Urinary bladder (tissue), 4 donors: ENCODE data around the gene SIPA1L3. TPM values are rescaled to one million over a fixed set of nuclear protein-coding genes. Genes with fewer than 3 reads are reported as not detected.
A peak's percentile ranks its signal among the peaks of the same experiment; 100 is the strongest.

Experiments used
- DNase-seq: peaks from one replicate; pipeline ENCODE4 v3.0.0-alpha.2; 2015; ENCODE audit errors: extremely low spot score
- H3K27ac ChIP-seq: one replicate; pipeline ENCODE4 v1.5.1; 2013; ENCODE audit warnings: low read depth, mild to moderate bottlenecking, moderate library complexity
- H3K36me3 ChIP-seq: one replicate; pipeline ENCODE4 v1.6.1; 2013; ENCODE audit warnings: mild to moderate bottlenecking, moderate library complexity; ENCODE audit not compliant: insufficient read depth
- H3K4me1 ChIP-seq: one replicate; pipeline ENCODE4 v1.6.1; 2013; ENCODE audit warnings: mild to moderate bottlenecking, moderate library complexity; ENCODE audit not compliant: insufficient read depth
- H3K4me3 ChIP-seq: one replicate; pipeline ENCODE4 v1.5.1; 2013; ENCODE audit warnings: low read depth, low read length
- WGBS: extraction: QIAGEN DNeasy Blood & Tissue Kit; methylation state at CpG from one replicate; pipeline ENCODE4 v1.1.7; 2013; 5-methylcytosine and 5-hydroxymethylcytosine counted together
- polyA plus RNA-seq: library from polyadenylated mRNA; stranded (reverse); fragments of 200-250 nt; gene quantifications from one replicate; pipeline ENCODE4 v1.2.3, GENCODE V29; 2013
- total RNA-seq: library from RNA; depleted of rRNA; stranded (reverse); fragments of >200 nt; gene quantifications from one replicate; pipeline ENCODE4 v1.2.3, GENCODE V29; 2014
- donor health status: healthy with polysubstance abuse.
- donor health status: healthy.

Gene SIPA1L3
- total and polyA plus RNA-seq, 2 donors: 6.2 to 11.5 TPM

- H3K27ac ChIP-seq: no peak overlapping the region
- no peak overlapping the region for H3K4me3 ChIP-seq
- H3K4me1 ChIP-seq: no peaks in the 10 kb centered on the region
- no peak for DNase-seq
- WGBS: 40% methylated on average over 14 of the region's 14 CpGs
- no peaks in the 10 kb centered on the region for H3K36me3 ChIP-seq
Observed at GRCh38 chr19:38245826-38246498, 339.0 kb downstream of the SIPA1L3 start.

- Histone ChIP-seq H3K4me3 (no peak overlapping the region), H3K4me1 (no peaks in the 10 kb centered on the region), H3K27ac (no peak overlapping the region), H3K36me3 (no peaks in the 10 kb centered on the region)
- DNase-seq: no peak
- 67% methylated on average over 5 of the region's 5 CpGs for WGBS
Observed at GRCh38 chr19:38247126-38247525, 340.1 kb downstream of the SIPA1L3 start.

- H3K27ac ChIP-seq: no peak overlapping the region
- H3K4me1 ChIP-seq: no peaks in the 10 kb centered on the region
- H3K36me3 ChIP-seq: no peaks in the 10 kb centered on the region
- 60% methylated on average over 9 of the region's 9 CpGs for WGBS
- H3K4me3 ChIP-seq: no peak overlapping the region
- no peak for DNase-seq
Observed at GRCh38 chr19:38247734-38248268, 340.8 kb downstream of the SIPA1L3 start.

- no peaks in the 10 kb centered on the region for H3K4me1 ChIP-seq
- WGBS: 85% methylated on average over 7 of the region's 7 CpGs
- no peak overlapping the region for H3K4me3 ChIP-seq
- H3K36me3 ChIP-seq: no peaks in the 10 kb centered on the region
- no peak overlapping the region for H3K27ac ChIP-seq
- no peak for DNase-seq
Observed at GRCh38 chr19:38248421-38248820, 341.4 kb downstream of the SIPA1L3 start.

- Histone ChIP-seq H3K4me3 (no peak overlapping the region), H3K36me3 (no peaks in the 10 kb centered on the region), H3K4me1 (no peaks in the 10 kb centered on the region), H3K27ac (no peak overlapping the region)
- no peak for DNase-seq
Observed at GRCh38 chr19:38250428-38250820, 343.4 kb downstream of the SIPA1L3 start.

- 21% methylated on average over 18 of the region's 18 CpGs for WGBS
- no peaks in the 10 kb centered on the region for H3K4me1 ChIP-seq
- DNase-seq: no peak
- no peak overlapping the region for H3K4me3 ChIP-seq
- H3K36me3 ChIP-seq: no peaks in the 10 kb centered on the region
- H3K27ac ChIP-seq: peak overlapping the region; percentile 74
Observed at GRCh38 chr19:38250821-38251563, 344.0 kb downstream of the SIPA1L3 start.

GRCh38 chr19:38251564-38252051 lies 344.6 kb downstream of the SIPA1L3 start:
- peak overlapping the region; percentile 76 for H3K27ac ChIP-seq
- H3K36me3 ChIP-seq: no peaks in the 10 kb centered on the region
- peak overlapping the region; percentile 16 for H3K4me3 ChIP-seq
- 6% methylated on average over 10 of the region's 10 CpGs for WGBS
- DNase-seq: no peak
- H3K4me1 ChIP-seq: no peaks in the 10 kb centered on the region

GRCh38 chr19:38252385-38252784 lies 345.4 kb downstream of the SIPA1L3 start:
- no peaks in the 10 kb centered on the region for H3K36me3 ChIP-seq

GRCh38 chr19:38252941-38253691 lies 346.1 kb downstream of the SIPA1L3 start:
- DNase-seq: no peak
- no peaks in the 10 kb centered on the region for H3K36me3 ChIP-seq
- H3K4me1 ChIP-seq: no peaks in the 10 kb centered on the region
- H3K4me3 ChIP-seq: peak overlapping the region; percentile 15
- peak overlapping the region; percentile 73 for H3K27ac ChIP-seq
- WGBS: 13% methylated on average over 21 of the region's 21 CpGs

More at GRCh38 chr19:38252385-38252784, 345.4 kb downstream of the SIPA1L3 start:
- no peak for DNase-seq
- peak overlapping the region; percentile 73 for H3K27ac ChIP-seq
- peak overlapping the region; percentile 15 for H3K4me3 ChIP-seq
- 64% methylated on average over 5 of the region's 5 CpGs for WGBS
- no peaks in the 10 kb centered on the region for H3K4me1 ChIP-seq

- Histone ChIP-seq H3K36me3 (no peaks in the 10 kb centered on the region), H3K4me1 (no peaks in the 10 kb centered on the region), H3K27ac (peak overlapping the region; percentile 73), H3K4me3 (no peak overlapping the region)
- 55% methylated on average over 5 of the region's 5 CpGs for WGBS
- DNase-seq: no peak
Observed at GRCh38 chr19:38253788-38254187, 346.8 kb downstream of the SIPA1L3 start.

GRCh38 chr19:38255383-38256014 lies 348.5 kb downstream of the SIPA1L3 start:
- no peak for DNase-seq
- no peak overlapping the region for H3K27ac ChIP-seq
- H3K4me1 ChIP-seq: no peaks in the 10 kb centered on the region
- WGBS: 24% methylated on average over 17 of the region's 17 CpGs
- no peaks in the 10 kb centered on the region for H3K36me3 ChIP-seq
- H3K4me3 ChIP-seq: peak overlapping the region; percentile 41
